DND-41 (cell line): ENCODE measurements around the gene CHORDC1.

Source experiments
- EZH2 ChIP-seq: IDR thresholded peaks from 3 replicates; pipeline ENCODE4 v1.6.1; 2012; ENCODE audit warnings: borderline replicate concordance, low read depth, mild to moderate bottlenecking, moderate library complexity, low read length, inconsistent platforms; ENCODE audit not compliant: severe bottlenecking
- TF ChIP-seq, protein P1 (sequence below): IDR thresholded peaks from 2 replicates; pipeline ENCODE4 v1.5.1; 2012; ENCODE audit warnings: borderline replicate concordance, low read length, moderate library complexity, mild to moderate bottlenecking; ENCODE audit not compliant: poor library complexity, severe bottlenecking; ENCODE audit errors: extremely low read depth

DNA sequence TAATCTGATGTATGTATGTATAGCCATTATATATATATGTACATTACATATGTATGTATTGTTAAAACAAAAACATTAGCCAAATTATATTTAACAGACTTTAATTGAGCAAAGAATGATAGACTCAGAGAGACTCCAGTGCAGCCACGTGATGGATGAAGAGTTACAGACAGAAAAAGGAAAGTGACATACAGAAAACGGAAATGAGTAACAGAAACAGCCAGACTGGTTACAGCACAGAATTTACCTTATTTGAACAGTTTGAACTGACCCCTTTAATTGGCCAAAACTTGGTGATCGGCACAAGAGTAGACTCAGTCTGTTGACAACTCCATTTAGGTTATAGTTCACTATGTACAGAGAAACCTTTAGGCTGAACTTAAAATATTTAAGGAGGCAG is 35.0 kb downstream of the CHORDC1 start:
- no peak for TF ChIP-seq EZH2
- TF ChIP-seq, protein P1, sequence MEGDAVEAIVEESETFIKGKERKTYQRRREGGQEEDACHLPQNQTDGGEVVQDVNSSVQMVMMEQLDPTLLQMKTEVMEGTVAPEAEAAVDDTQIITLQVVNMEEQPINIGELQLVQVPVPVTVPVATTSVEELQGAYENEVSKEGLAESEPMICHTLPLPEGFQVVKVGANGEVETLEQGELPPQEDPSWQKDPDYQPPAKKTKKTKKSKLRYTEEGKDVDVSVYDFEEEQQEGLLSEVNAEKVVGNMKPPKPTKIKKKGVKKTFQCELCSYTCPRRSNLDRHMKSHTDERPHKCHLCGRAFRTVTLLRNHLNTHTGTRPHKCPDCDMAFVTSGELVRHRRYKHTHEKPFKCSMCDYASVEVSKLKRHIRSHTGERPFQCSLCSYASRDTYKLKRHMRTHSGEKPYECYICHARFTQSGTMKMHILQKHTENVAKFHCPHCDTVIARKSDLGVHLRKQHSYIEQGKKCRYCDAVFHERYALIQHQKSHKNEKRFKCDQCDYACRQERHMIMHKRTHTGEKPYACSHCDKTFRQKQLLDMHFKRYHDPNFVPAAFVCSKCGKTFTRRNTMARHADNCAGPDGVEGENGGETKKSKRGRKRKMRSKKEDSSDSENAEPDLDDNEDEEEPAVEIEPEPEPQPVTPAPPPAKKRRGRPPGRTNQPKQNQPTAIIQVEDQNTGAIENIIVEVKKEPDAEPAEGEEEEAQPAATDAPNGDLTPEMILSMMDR = no peak
